ENCODE measurements around the gene FXYD4.

The FXYD4 gene

DNA sequence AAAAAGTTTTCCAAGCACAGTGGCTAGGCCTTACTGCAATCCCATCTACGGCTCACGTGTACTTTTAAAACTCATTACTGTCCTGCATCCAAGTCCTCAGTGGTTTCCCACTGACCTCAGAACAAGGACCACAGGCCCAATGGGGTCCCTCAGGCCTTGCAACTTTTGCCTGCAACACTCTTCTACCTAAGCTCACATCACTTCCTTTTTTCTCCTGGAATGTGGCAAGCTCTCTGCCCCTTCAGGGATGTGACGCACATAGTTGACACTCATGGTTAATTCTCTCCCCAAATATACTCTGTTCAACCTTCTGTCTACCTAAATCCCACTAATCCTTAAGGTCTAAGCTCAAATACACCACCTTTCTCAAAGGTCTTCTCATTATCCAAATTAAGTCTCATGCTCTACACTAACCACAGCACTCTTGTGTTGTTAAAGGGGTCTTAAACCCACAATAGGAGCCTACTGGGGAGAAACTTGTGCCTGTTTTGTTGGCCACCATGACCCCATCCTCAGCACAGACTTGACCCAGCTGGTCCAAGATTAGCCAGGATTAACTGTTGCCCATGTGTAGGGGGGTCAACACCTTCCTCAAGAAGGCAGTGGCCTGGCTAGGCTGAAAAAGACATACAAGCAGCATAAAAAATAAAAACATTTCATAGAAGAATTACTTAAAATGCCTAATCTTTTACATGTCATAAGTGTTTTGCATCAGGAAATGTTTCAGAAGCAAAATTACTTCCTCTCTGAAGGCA is 22.3 kb downstream of the FXYD4 start:
- Histone ChIP-seq H3K27me3 (ENCODE audit: insufficient read depth, poor library complexity, severe bottlenecking) (no peaks in the 10 kb centered on the region), H3K27ac (replicated peaks) (peak overlapping the region; percentile 96), H3K4me3 (replicated peaks; ENCODE audit: insufficient read depth, low read length) (no peak overlapping the region)
- DNase-seq (ENCODE audit: low read depth in 1 of 2, low spot score in 1 of 2), result peak; percentile 65 to 72
- peak; percentile 94 for TF ChIP-seq SPI1 (IDR thresholded peaks at IDR 0.05; ENCODE audit: borderline replicate concordance, low read depth)
- TF ChIP-seq CTCF (IDR thresholded peaks at IDR 0.05; ENCODE audit: insufficient read depth, low read length), result no peak
- TF ChIP-seq REST (IDR thresholded peaks at IDR 0.05; ENCODE audit: insufficient replicate concordance, low read depth), result no peak
- TF ChIP-seq GABPA (IDR thresholded peaks at IDR 0.05; ENCODE audit: low read depth), result no peak

DNA sequence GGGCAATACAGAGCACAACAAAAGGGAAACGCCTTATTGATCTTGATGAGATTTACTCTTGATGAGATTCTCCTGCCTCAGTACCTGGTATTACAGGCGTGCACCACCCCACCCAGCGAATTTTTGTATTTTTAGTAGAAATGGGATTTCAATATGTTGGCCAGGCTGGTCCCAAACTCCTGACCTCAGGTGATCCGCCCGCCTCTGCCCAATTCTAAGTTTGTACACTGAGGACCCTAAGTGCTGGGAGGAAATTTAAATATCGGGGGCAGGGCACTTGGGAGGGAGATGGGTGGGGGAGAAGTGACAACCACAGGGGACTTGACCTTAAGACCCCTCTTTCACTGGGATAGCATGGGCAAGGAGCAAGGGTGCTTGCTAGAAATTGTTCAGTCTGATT is 23.4 kb downstream of the FXYD4 start:
- TF ChIP-seq POLR2AphosphoS5 (IDR thresholded peaks at IDR 0.05; ENCODE audit: low read depth) (no peak), CTCF (IDR thresholded peaks at IDR 0.05; ENCODE audit: insufficient read depth, low read length) (no peak), REST (IDR thresholded peaks at IDR 0.05; ENCODE audit: insufficient replicate concordance, low read depth) (no peak), SPI1 (IDR thresholded peaks at IDR 0.05; ENCODE audit: borderline replicate concordance, low read depth) (no peak), GABPA (IDR thresholded peaks at IDR 0.05; ENCODE audit: low read depth) (no peak)
- no peaks in the 10 kb centered on the region for H3K27me3 ChIP-seq (ENCODE audit: insufficient read depth, poor library complexity, severe bottlenecking)
- DNase-seq (ENCODE audit: low read depth in 1 of 2, low spot score in 1 of 2), result no peak
- H3K27ac ChIP-seq (replicated peaks), result peak overlapping the region; percentile 96
- peak overlapping the region; percentile 66 for H3K4me3 ChIP-seq (replicated peaks; ENCODE audit: insufficient read depth, low read length)

DNA sequence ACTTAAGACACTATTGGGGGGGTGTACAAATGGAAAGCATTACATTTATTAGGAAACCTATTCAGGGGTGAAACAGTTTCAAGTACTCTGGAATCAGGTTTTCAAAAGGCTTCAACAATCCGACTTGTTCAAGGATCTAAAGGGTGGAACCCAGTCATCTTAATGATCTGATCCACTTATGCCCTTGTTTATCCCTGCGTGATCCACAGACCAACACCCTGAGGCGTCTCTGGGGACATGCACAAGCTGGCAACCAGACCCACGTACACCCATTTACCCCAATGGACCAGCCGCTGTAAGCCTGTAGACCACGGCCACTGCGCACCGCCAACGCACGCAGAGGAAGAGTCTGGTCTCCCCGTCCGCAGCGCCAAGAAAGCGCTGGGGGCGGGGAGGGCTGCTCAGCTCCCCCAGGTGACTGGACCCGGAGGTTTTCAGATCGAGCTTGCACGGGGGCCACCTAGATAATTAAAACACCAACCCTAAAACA is 24.2 kb downstream of the FXYD4 start:
- peak overlapping the region; percentile 96 for H3K27ac ChIP-seq (replicated peaks)
- no peaks in the 10 kb centered on the region for H3K27me3 ChIP-seq (ENCODE audit: insufficient read depth, poor library complexity, severe bottlenecking)
- peak; percentile 49 to 51 for DNase-seq (ENCODE audit: low read depth in 1 of 2, low spot score in 1 of 2)
- H3K4me3 ChIP-seq (replicated peaks; ENCODE audit: insufficient read depth, low read length), result peak overlapping the region; percentile 66
- TF ChIP-seq REST (IDR thresholded peaks at IDR 0.05; ENCODE audit: insufficient replicate concordance, low read depth) (no peak), CTCF (IDR thresholded peaks at IDR 0.05; ENCODE audit: insufficient read depth, low read length) (no peak), POLR2AphosphoS5 (IDR thresholded peaks at IDR 0.05; ENCODE audit: low read depth) (no peak), SPI1 (IDR thresholded peaks at IDR 0.05; ENCODE audit: borderline replicate concordance, low read depth) (no peak), GABPA (IDR thresholded peaks at IDR 0.05; ENCODE audit: low read depth) (no peak)
